CD4-positive, alpha-beta T cell treated with Interleukin-4 for 4 hours (primary cell): Measurements from ENCODE around the gene MUCL3.
"Not testable (repeated sequence)": the region's sequence is repeated elsewhere in the genome, so short reads cannot be mapped to it uniquely, and the experiment has no call there.

ENCODE experiments used
- DNase-seq: peaks from one replicate; pipeline ENCODE4 v3.0.0-alpha.2; 2020

MUCL3 gene

DNA sequence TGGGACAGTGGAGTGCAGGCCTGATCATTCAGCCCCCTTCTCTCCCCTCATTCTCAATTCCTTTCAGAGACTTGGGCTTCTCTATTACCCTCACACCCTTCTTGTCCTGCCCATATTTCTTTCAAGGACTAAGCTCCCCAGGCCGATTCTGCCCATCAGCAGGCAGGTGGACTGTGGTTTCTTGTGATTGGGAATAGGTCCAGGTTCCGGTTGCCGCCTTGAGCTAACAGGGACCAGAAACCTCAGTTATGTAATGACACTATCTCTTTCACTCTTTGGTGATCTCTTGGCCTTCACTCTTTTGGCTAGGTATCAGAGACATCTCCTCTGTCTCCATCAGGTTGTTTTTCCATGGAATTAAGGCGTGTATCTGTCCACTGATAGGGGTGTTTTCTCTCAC, 6.5 kb downstream of the MUCL3 start:
- DNase-seq = no peak

DNA sequence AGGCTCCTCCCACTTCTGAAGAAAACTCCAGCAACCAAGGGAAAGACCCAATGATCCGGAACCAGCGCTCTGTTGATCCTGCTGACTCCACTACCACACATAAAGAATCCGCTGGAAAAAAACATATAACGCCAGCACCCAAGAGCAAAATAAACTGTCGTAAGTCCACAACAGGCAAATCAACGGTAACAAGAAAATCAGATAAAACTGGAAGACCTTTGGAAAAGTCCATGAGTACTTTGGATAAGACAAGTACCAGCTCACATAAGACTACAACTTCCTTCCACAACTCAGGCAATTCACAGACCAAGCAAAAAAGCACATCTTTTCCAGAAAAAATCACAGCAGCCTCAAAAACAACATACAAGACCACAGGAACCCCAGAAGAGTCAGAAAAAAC, 8.0 kb downstream of the MUCL3 start:
- DNase-seq = no peak

GRCh38 chr6:30951907-30952469, 11.2 kb downstream of the MUCL3 start:
- DNase-seq = no peak

DNA sequence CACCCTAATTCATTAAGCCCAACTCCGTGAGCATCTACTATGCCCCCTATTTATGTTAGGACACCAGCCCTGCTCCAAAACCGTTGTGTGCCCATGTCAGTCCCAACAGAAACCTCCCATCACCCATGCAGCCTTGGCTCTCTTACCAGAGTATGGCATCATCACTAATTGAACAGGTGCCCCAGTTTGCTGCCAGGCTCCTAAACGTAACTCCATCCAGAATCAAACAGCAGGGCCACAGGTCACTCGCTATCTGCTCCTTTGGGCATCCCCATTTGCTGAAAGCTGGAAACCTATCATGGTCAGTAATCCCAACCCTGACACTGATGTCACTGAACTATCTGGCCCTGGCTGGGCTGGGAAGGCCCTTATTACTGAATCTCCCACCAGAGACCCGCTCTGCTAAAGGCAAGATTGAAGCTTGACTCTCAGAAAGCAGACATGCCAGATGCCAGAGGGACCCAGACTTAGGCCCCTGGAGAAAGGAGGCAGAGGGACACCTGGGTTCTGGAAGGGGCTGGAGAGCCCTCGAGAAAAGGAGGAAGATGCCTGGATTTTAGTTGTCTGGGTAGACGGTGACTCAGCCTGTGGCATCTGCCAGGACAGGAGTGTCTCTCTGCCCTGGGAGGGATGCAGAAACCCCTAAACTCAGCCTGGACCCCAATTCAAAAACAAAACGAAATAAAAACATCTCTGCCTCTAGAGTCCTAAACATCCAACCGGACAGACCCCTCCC, 14.0 kb downstream of the MUCL3 start:
- DNase-seq = no peak

DNA sequence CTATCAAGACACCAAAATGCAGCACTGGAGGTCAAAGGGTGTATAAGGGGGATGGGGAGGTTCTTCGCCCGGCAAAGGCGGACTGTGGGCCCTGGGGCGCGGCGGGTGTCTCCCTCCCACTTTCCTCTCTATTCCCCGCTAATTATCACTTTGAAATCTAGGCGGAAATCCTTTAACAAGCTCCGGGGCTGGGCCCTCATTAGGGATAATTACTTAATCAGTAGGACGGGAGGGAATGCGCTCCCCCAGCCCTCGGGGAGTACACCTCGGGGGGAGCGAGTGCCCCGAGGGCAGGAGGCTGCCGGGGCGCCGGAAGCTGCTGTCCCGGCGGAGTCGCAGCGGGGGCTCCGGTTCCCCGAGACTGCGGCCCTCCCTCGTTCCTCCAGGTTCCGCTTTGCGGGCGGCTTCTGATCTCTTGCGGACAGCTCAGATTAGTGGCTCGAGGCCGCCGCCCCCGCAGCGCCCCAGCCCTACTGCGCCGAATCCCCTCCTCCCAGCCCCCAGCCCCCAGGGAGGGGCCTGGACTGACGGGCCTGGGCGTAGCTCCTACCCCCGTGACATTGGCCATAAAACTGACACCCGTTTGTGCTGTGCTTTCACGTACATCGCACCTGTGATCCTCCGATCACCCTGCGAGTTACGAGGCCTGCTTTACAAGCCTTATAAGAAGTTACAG, 14.7 kb downstream of the MUCL3 start:
- DNase-seq = peak; percentile 62

DNA sequence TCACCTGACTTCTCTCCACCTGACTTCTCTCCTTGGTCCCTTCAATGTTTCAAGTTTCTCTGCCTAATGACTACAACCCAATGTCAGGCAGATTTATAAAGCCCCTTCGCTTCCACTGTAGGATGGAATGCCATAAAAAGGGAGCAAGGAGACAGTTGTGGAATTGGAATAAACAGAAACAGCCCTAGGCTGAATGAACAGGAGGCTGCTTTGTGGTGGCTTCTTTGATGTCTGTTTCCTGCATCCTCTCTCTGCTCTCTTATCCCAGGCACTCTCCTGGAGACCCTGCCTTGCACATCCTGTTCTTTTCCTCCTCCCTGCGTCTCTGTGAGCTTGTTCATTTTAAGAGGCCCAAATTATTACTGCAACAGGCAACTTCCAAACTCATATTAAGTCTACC, 16.9 kb downstream of the MUCL3 start:
- DNase-seq = no peak

DNA sequence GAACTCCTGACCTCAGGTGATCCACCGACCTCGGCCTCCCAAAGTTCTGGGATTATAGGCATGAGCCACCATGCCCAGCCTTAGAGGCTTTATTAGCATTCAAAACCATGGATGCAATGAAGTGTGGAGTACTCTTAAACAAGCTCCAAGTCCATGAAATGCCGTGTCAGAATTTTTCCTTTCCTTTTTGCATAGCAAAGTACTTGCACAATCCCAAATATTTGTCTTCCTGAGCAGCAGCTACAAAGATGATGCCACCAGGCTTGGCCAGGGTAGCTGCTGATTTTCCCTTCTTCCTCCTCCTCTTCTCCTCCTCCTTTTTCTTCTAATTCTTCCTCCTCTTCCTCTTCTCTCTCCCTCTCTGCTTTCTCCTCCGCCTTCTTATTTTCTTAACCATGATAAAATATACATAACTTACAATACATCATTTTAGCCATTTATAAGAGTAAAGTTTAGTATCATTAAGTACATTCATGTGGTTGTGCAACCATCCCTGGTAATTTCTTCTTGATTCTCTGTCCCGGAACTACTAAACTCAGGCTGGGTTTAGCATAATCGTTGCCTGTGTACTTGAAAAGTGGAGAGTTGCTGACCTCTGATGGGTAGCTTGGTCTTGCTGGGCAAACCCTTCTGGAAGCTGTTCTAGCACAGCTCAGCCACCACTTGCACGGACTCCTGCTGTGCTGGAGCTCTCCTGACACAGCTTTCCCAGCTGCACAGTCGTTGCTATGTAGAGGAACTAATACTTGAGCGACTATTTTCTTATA, 20.3 kb downstream of the MUCL3 start:
- no peak for DNase-seq

DNA sequence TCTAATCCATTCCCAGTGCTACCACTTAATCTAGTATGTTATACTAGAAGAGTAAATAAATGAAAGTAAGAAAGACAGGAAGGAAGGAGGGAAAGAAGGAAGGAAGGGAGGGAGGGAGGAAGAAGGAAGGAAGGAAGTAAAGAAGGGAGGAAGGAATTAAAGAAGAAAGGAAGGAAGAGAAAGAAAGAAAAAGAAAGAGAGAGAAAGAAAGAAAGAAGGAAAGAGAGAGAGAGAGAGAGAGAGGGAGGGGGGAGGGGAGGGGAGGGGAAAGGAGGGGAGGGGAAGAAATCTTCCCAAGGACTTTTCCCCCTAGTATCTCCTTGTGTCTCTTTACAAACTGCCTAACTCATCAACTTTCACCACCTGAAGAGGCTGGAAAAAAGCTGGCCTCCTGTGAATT, 21.9 kb downstream of the MUCL3 start:
- DNase-seq = no peak

- DNase-seq = no peak
These were observed 22.9 kb downstream of the MUCL3 start for GRCh38 chr6:30963641-30964040.

DNA sequence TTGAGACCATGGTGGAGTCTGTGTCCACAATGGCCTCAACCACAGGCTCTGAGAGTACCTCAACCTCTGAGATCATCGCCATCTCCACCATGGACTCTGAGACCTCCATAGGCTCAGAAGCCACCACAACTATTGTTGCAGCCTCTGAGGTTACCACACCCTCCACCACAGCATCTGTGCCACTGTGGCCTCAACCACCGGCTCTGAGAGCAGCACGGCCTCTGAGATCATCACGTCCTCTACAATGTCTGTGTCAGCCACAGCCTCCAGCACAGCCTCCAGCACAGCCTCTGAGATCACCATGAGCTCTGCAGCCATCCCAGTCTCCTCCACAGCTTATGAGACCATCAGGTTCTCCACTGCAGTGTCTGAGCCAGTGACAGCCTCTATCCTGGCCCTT, 23.3 kb downstream of the MUCL3 start:
- DNase-seq = peak; percentile 26

- no peak for DNase-seq
These were observed 24.4 kb downstream of the MUCL3 start for GRCh38 chr6:30965140-30965601.

- DNase-seq = no peak
These were observed 25.4 kb downstream of the MUCL3 start for GRCh38 chr6:30966154-30966553.

DNA sequence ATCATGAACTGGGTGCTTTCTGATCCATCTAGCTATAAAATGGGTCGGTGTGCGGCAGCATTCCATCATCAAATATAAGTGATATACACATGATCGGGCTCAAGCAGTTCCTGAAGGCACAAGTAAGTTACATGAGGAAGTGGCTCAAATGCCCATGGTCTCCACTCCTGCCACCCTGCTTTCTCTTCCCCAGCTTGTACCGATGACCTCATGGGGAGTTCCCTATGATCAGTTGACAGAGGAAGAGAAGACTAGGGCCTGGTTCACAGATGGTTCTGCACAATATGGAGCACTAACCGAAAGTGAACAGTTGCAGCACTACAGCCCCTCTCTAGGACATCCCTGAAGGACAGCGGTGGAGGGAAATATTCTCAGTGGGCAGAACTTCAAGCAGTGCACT, 28.4 kb downstream of the MUCL3 start:
- not testable (repeated sequence) for DNase-seq

DNA sequence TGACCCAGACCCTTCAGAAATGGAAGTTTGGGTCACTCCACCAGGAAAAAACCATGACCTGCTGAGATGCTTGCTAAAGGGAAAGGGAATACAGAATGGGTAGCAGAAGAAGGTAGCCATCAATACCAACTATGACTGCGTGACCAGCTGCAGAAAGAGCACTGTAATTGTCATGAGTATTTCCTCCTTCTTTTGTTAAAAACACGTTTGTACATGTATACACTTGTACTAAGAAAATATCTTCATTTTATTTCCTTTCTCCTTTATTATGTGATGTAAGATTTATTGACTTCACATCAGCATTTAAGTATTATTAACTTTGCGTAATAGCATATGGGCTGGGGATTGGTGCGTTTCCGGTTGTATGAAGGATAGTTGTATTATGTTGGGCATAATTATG, 30.2 kb downstream of the MUCL3 start:
- no peak for DNase-seq

GRCh38 chr6:30972816-30973215, 32.0 kb downstream of the MUCL3 start:
- DNase-seq = no peak

GRCh38 chr6:30974490-30975252, 33.9 kb downstream of the MUCL3 start:
- DNase-seq = no peak

DNA sequence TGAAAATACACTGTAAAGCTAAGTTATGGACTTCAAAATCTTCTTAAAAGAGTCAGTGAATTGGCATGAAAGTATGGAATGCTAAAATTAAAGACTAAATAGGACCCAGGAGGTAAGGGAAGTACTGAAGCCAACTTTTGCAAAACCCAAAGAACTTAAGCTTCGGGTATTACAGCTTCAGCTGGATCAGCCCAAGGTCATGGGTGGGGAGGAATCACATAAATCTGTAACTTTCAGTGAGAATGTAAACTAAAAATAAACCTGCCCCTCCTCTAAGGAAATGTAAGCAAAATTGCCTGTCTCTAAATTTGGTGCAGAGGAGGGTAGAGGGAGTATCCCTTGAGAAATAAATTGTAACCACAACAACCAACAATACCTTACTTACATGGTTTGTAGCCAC, 38.4 kb downstream of the MUCL3 start:
- no peak for DNase-seq

DNA sequence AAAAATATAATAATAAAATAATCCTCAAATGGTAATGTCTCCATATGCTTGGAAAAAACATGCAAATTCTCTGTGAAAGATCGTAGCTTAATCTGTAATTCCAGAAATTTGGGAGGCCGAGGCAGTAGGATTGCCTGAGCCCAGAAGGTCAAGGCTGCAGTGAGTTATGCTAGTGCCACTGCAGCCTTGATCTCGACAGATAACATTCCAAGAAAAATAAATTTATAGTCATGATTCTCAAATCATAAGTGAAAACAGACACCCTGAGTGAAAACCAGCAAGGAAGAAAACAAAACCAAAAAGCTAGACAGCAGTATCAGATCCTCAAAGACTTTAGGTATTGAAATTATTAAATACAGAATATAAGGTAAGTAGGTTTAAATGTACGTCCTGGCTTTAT, 38.9 kb downstream of the MUCL3 start:
- no peak for DNase-seq

- DNase-seq = no peak
These were observed 41.4 kb downstream of the MUCL3 start for GRCh38 chr6:30981942-30982772.

DNA sequence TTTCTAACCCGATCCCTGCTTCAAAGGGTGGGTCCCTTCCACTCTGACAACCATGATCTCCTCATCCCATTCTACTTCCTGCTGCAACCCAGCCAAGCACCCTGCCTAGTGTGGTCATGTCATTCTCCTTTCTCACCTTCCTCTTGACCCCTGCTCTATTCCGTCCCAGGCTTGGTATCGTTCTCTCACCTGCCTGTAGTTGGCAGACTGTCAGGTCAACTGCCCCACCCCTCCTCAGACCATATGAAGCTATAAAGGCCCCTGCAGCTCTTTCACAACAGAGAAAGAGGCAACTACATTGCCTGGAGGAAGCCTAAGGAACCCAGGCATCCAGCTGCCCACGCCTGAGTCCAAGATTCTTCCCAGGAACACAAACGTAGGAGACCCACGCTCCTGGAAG, 42.7 kb downstream of the MUCL3 start, which contains the start of gene MUC21:
TSS of gene MUC21 (plus strand) at position 280 of the 400 bp plus-strand sequence. CDS start 241 bp downstream, outside the sequence.
- no peak for DNase-seq

- DNase-seq = no peak
These were observed 44.7 kb downstream of the MUCL3 start for GRCh38 chr6:30985490-30985889.

- DNase-seq = no peak
These were observed 46.5 kb downstream of the MUCL3 start for GRCh38 chr6:30987304-30987703.
